GM21515 (cell line): Measurements from ENCODE around the gene ITSN2.

Experiments
- ATAC-seq: cut with Tn5 transposase; IDR thresholded peaks from one replicate; pipeline ENCODE4 v1.9.1; 2021; ENCODE audit not compliant: unreplicated experiment

ITSN2 gene

GRCh38 chr2:24273598-24273997 is 86.7 kb downstream of the ITSN2 start:
- no peak for ATAC-seq

- no peak for ATAC-seq
Observed at GRCh38 chr2:24272907-24273306, 87.4 kb downstream of the ITSN2 start.

- ATAC-seq, result no peak
Observed at GRCh38 chr2:24272161-24272802, 88.1 kb downstream of the ITSN2 start.

GRCh38 chr2:24269265-24269664 is 91.1 kb downstream of the ITSN2 start:
- ATAC-seq, result no peak

- no peak for ATAC-seq
Observed at GRCh38 chr2:24265212-24265611, 95.1 kb downstream of the ITSN2 start.

GRCh38 chr2:24262421-24262970 is 97.8 kb downstream of the ITSN2 start:
- ATAC-seq, result no peak

- ATAC-seq, result no peak
Observed at GRCh38 chr2:24261441-24261840, 98.9 kb downstream of the ITSN2 start.

- ATAC-seq, result no peak
Observed at GRCh38 chr2:24259316-24259715, 101.0 kb downstream of the ITSN2 start.

GRCh38 chr2:24258718-24259117 is 101.6 kb downstream of the ITSN2 start:
- ATAC-seq, result no peak

GRCh38 chr2:24253303-24253919 is 106.9 kb downstream of the ITSN2 start:
- no peak for ATAC-seq

- no peak for ATAC-seq
Observed at GRCh38 chr2:24247592-24247991, 112.7 kb downstream of the ITSN2 start.

- ATAC-seq, result no peak
Observed at GRCh38 chr2:24247164-24247563, 113.2 kb downstream of the ITSN2 start.

- no peak for ATAC-seq
Observed at GRCh38 chr2:24245986-24246776, 114.2 kb downstream of the ITSN2 start.

GRCh38 chr2:24241528-24241927 is 118.8 kb downstream of the ITSN2 start:
- ATAC-seq, result no peak

- ATAC-seq, result no peak
Observed at GRCh38 chr2:24239553-24239952, 120.8 kb downstream of the ITSN2 start.

- ATAC-seq, result no peak
Observed at GRCh38 chr2:24238158-24238557, 122.2 kb downstream of the ITSN2 start.

- ATAC-seq, result no peak
Observed at GRCh38 chr2:24237313-24237712, 123.0 kb downstream of the ITSN2 start.

GRCh38 chr2:24233321-24233720 is 127.0 kb downstream of the ITSN2 start:
- no peak for ATAC-seq

GRCh38 chr2:24231461-24231881 is 128.9 kb downstream of the ITSN2 start:
- ATAC-seq, result no peak

- ATAC-seq, result no peak
Observed at GRCh38 chr2:24228470-24228869, 131.9 kb downstream of the ITSN2 start.

- ATAC-seq, result no peak
Observed at GRCh38 chr2:24225499-24226242, 134.7 kb downstream of the ITSN2 start.
